Natural killer cell (primary cell): ENCODE data around the gene ROBO2. TPM values are rescaled to one million over a fixed set of nuclear protein-coding genes. Genes with fewer than 3 reads are reported as not detected.

Source experiments
- ATAC-seq, 3 donors: fragments of 150-1000 bp in 2 of 3; fragments of 200-7000 bp in 1 of 3; cut with Tn5 transposase; 1 replicate in 1 of 3; 2 replicates in 2 of 3; pipeline ENCODE4 v1.10.0; 2021; ENCODE audit warnings: mild to moderate bottlenecking in 2 of 3, moderate library complexity in 2 of 3
- DNase-seq, 2 donors: peaks; one replicate each; pipeline versions ENCODE4 v3.0.0 to v3.0.0-alpha.2; 2013 to 2021; ENCODE audit warnings: mixed read lengths in 1 of 2
- H3K27ac ChIP-seq: one replicate; pipeline ENCODE4 v1.5.1; 2013; ENCODE audit warnings: mild to moderate bottlenecking, low read length
- H3K27me3 ChIP-seq: one replicate; pipeline ENCODE4 v1.6.1; 2013; ENCODE audit warnings: low read length; ENCODE audit not compliant: control insufficient read depth, insufficient read depth
- H3K36me3 ChIP-seq: one replicate; pipeline ENCODE4 v1.6.1; 2013; ENCODE audit warnings: low read length; ENCODE audit not compliant: control insufficient read depth, insufficient read depth
- H3K4me1 ChIP-seq: one replicate; pipeline ENCODE4 v1.6.1; 2013; ENCODE audit warnings: low read length; ENCODE audit not compliant: control insufficient read depth, insufficient read depth
- H3K4me3 ChIP-seq: one replicate; pipeline ENCODE4 v1.5.1; 2013; ENCODE audit warnings: low read length
- H3K9me3 ChIP-seq: one replicate; pipeline ENCODE4 v1.6.1; 2013; ENCODE audit warnings: low read length; ENCODE audit not compliant: control insufficient read depth, insufficient read depth
- H3K27ac Mint-ChIP-seq, 2 donors: one replicate each; pipeline ENCODE4 v1.8.0; 2022; ENCODE audit warnings: mild to moderate bottlenecking in 2 of 2, mixed read lengths in 2 of 2, moderate library complexity in 1 of 2
- H3K27me3 Mint-ChIP-seq, 2 donors: one replicate each; pipeline ENCODE4 v1.8.0; 2022; ENCODE audit warnings: low read depth in 2 of 2, mixed read lengths in 2 of 2
- H3K36me3 Mint-ChIP-seq: one replicate; pipeline ENCODE4 v1.8.0; 2022; ENCODE audit warnings: mixed read lengths
- H3K4me1 Mint-ChIP-seq, 2 donors: one replicate each; pipeline ENCODE4 v1.8.0; 2022; ENCODE audit warnings: mixed read lengths in 2 of 2
- H3K4me3 Mint-ChIP-seq: one replicate; pipeline ENCODE4 v1.8.0; 2022; ENCODE audit warnings: mild to moderate bottlenecking, moderate library complexity, mixed read lengths
- H3K9me3 Mint-ChIP-seq, 2 donors: one replicate each; pipeline ENCODE4 v1.8.0; 2022; ENCODE audit warnings: mixed read lengths in 2 of 2
- WGBS: methylation state at CpG from one replicate; pipeline ENCODE4 v1.1.7; 2013; ENCODE audit warnings: missing lambda C conversion rate; ENCODE audit not compliant: insufficient coverage; 5-methylcytosine and 5-hydroxymethylcytosine counted together
- intact Hi-C: fragments of 100-400 bp; cut with micrococcal nuclease; formaldehyde crosslinking; loops from one replicate; pipeline ENCODE4 v1.14.2; 2022
- total RNA-seq, 4 donors: library from RNA; stranded (reverse); fragments of 120-200 nt in 1 of 4; gene quantifications; one replicate each; pipeline versions ENCODE4 v1.2.3 to v1.2.4, GENCODE V29; 2013 to 2022
- TF ChIP-seq, protein P1 (sequence below): fragments of 200-600 bp; IDR thresholded peaks from one replicate; pipeline ENCODE4 v1.8.0; 2022; ENCODE audit warnings: antibody characterized with exemption

The ROBO2 gene
- total RNA-seq, 3 donors from 2014 or later (not counting 1 experiment from before 2014, with no cell fraction given) = not detected

DNA sequence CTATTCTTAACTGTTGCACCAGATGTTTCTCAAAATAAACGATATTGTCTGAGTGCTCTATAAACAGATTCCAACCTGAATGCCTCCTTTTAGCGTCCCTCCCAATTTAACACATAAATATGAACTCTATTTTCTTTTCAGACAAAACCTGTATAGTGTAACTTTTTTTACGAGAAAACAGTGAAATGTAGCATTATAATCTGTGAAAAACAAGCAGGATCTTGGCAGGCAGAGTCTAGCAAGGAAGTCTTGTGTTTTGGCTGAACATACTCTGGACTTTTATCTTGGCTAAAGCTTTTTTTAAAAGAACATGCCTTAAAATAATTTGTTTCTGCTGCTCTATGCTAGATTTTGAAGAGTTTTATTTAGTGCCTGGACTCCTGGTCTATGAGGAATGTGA is 150.5 kb downstream of the ROBO2 start:
- Mint-ChIP-seq H3K4me3 (no peak overlapping the region), H3K36me3 (no peaks in the 10 kb centered on the region), H3K4me1 (no peaks in the 10 kb centered on the region), H3K9me3 (peaks cover 7 to 11% of the 10 kb centered on the region in 2 donors), H3K27ac (no peak overlapping the region), H3K27me3 (no peaks in the 10 kb centered on the region)
- intact Hi-C loops = no loop called here
- WGBS = 83% methylated on average over 3 of the region's 3 CpGs
- Histone ChIP-seq H3K4me1 (no peaks in the 10 kb centered on the region), H3K36me3 (no peaks in the 10 kb centered on the region), H3K27me3 (no peaks in the 10 kb centered on the region), H3K4me3 (no peak overlapping the region), H3K27ac (no peak overlapping the region), H3K9me3 (no peaks in the 10 kb centered on the region)
- no peak for DNase-seq
- no peak for ATAC-seq
- TF ChIP-seq, protein P1, sequence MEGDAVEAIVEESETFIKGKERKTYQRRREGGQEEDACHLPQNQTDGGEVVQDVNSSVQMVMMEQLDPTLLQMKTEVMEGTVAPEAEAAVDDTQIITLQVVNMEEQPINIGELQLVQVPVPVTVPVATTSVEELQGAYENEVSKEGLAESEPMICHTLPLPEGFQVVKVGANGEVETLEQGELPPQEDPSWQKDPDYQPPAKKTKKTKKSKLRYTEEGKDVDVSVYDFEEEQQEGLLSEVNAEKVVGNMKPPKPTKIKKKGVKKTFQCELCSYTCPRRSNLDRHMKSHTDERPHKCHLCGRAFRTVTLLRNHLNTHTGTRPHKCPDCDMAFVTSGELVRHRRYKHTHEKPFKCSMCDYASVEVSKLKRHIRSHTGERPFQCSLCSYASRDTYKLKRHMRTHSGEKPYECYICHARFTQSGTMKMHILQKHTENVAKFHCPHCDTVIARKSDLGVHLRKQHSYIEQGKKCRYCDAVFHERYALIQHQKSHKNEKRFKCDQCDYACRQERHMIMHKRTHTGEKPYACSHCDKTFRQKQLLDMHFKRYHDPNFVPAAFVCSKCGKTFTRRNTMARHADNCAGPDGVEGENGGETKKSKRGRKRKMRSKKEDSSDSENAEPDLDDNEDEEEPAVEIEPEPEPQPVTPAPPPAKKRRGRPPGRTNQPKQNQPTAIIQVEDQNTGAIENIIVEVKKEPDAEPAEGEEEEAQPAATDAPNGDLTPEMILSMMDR = no peak

DNA sequence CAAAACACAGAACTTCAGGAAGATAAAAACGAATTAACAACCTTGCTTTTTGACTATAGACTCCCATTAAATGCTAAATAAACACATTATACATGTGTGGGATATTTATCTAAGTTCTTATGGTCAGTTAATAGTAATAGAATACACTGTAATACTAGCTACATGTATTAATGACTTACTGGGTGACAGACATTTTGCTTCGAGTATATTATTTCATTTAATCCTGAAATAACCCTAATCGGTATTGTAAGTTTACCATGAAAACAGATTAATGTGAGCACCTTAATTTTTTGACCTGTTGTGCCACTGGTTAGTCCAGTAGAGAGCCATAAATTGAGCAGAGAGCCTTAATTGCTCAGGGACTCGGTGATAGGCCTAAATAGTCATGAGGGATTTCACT is 151.1 kb downstream of the ROBO2 start:
- Mint-ChIP-seq H3K4me1 (no peaks in the 10 kb centered on the region), H3K36me3 (no peaks in the 10 kb centered on the region), H3K27me3 (no peaks in the 10 kb centered on the region), H3K27ac (no peak overlapping the region), H3K4me3 (no peak overlapping the region), H3K9me3 (peaks cover 5 to 9% of the 10 kb centered on the region in 2 donors)
- H3K4me1 ChIP-seq = no peaks in the 10 kb centered on the region
- H3K4me3 ChIP-seq = no peak overlapping the region
- intact Hi-C loops = no loop called here
- DNase-seq (no peak), ATAC-seq (no peak)
- H3K9me3 ChIP-seq = no peaks in the 10 kb centered on the region
- TF ChIP-seq, protein P1 = no peak
- 83% methylated on average over 3 of the region's 4 CpGs for WGBS
- no peak overlapping the region for H3K27ac ChIP-seq
- no peaks in the 10 kb centered on the region for H3K36me3 ChIP-seq
- H3K27me3 ChIP-seq = no peaks in the 10 kb centered on the region

DNA sequence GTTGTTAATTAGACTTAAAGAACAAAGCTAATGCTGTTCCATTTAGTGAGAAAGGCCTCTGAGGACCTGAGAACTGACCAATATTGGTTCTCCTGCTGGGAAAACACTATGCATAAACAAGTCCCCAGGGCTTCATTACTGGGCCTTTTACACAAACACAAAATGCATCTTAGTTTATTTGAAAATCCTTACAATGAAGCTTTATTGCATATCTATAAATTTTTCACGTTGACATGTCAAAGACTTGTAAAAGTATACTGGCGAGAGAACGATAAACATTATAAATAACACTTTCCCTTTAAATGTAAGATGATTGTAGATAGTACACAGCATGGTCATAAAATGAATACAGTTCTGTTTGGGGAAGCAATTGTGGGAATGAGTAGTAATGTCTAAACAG is 151.7 kb downstream of the ROBO2 start:
- Histone ChIP-seq H3K4me3 (no peak overlapping the region), H3K27ac (no peak overlapping the region), H3K9me3 (no peaks in the 10 kb centered on the region), H3K27me3 (no peaks in the 10 kb centered on the region), H3K36me3 (no peaks in the 10 kb centered on the region), H3K4me1 (no peaks in the 10 kb centered on the region)
- Mint-ChIP-seq H3K9me3 (peaks cover 5 to 6% of the 10 kb centered on the region in 2 donors), H3K4me1 (no peaks in the 10 kb centered on the region), H3K27ac (no peak overlapping the region), H3K27me3 (no peaks in the 10 kb centered on the region), H3K4me3 (no peak overlapping the region), H3K36me3 (no peaks in the 10 kb centered on the region)
- ATAC-seq = no peak
- TF ChIP-seq, protein P1 = no peak
- intact Hi-C loops = no loop called here
- WGBS = no CpG with 5 or more reads among the region's 3 CpGs
- DNase-seq = no peak

GRCh38 chr3:77195766-77196545 is 156.1 kb downstream of the ROBO2 start:
- no peaks in the 10 kb centered on the region for H3K27me3 ChIP-seq
- Mint-ChIP-seq H3K27ac (no peak overlapping the region), H3K9me3 (peaks cover 2 to 7% of the 10 kb centered on the region in 2 donors), H3K4me1 (no peaks in the 10 kb centered on the region), H3K27me3 (no peaks in the 10 kb centered on the region), H3K4me3 (no peak overlapping the region), H3K36me3 (no peaks in the 10 kb centered on the region)
- TF ChIP-seq, protein P1 = no peak
- H3K4me3 ChIP-seq = no peak overlapping the region
- ATAC-seq (no peak), DNase-seq (no peak)
- no peaks in the 10 kb centered on the region for H3K4me1 ChIP-seq
- no peak overlapping the region for H3K27ac ChIP-seq
- H3K36me3 ChIP-seq = no peaks in the 10 kb centered on the region
- intact Hi-C loops = no loop called here
- no peaks in the 10 kb centered on the region for H3K9me3 ChIP-seq
- WGBS = 85% methylated on average over 11 of the region's 12 CpGs
